Transverse colon (tissue), 4 donors: Measurements from ENCODE around the gene PVALEF. TPM values are rescaled to one million over a fixed set of nuclear protein-coding genes. Genes with fewer than 3 reads are reported as not detected.

Experiments used
- DNase-seq: peaks from one replicate; pipeline ENCODE4 v3.0.0-alpha.2; 2019
- H3K27ac ChIP-seq, 4 donors: fragments of 200-600 bp; sonication (generic); 2 replicates each; pipeline ENCODE4 v1.5.1; 2016 to 2018; ENCODE audit warnings: inconsistent platforms in 4 of 4
- H3K27me3 ChIP-seq: fragments of 200-600 bp; sonication (generic); 2 replicates; pipeline ENCODE4 v1.5.1; 2017; ENCODE audit warnings: inconsistent platforms
- H3K36me3 ChIP-seq, 4 donors: fragments of 200-600 bp; sonication (generic); 2 replicates each; pipeline ENCODE4 v1.5.1; 2017 to 2019; ENCODE audit warnings: inconsistent platforms in 4 of 4
- H3K4me1 ChIP-seq, 4 donors: fragments of 200-600 bp; sonication (generic); 2 replicates each; pipeline ENCODE4 v1.5.1; 2017 to 2020; ENCODE audit warnings: inconsistent platforms in 4 of 4
- H3K4me3 ChIP-seq, 4 donors: fragments of 200-600 bp; sonication (generic); 1 replicate in 1 of 4; 2 replicates in 3 of 4; pipeline versions ENCODE4 v1.5.1 to v1.6.1; 2017 to 2019; ENCODE audit warnings: inconsistent platforms in 4 of 4
- H3K9me3 ChIP-seq, 2 donors: fragments of 200-600 bp; sonication (generic); 2 replicates each; pipeline ENCODE4 v1.5.1; 2017 to 2019; ENCODE audit warnings: inconsistent platforms in 2 of 2
- CTCF ChIP-seq, 5 experiments: fragments of 200-600 bp in 3 of 5; fragments of 450-650 bp in 2 of 5; sonication (generic) in 3 of 5; IDR thresholded peaks; 1 replicate in 2 of 5; 2 replicates in 3 of 5; pipeline ENCODE4 v1.5.1; 2016 to 2017; ENCODE audit warnings: antibody characterized with exemption in 5 of 5, inconsistent platforms in 3 of 5, mild to moderate bottlenecking in 2 of 5, moderate library complexity in 1 of 5
- EP300 ChIP-seq: sonication (generic); formaldehyde crosslinking; IDR thresholded peaks from one replicate; pipeline ENCODE4 v1.6.1; 2017; ENCODE audit warnings: antibody characterized with exemption, low read depth
- POLR2A ChIP-seq: fragments of 450-650 bp; IDR thresholded peaks from one replicate; pipeline ENCODE4 v1.6.1; 2016; ENCODE audit warnings: antibody characterized with exemption, mild to moderate bottlenecking, moderate library complexity
- POLR2AphosphoS5 ChIP-seq, 3 donors: sonication (generic); formaldehyde crosslinking; IDR thresholded peaks; one replicate each; pipeline ENCODE4 v1.6.1; 2016; ENCODE audit warnings: antibody characterized with exemption in 3 of 3
- WGBS, 2 donors: methylation state at CpG; one replicate each; pipeline ENCODE4 v1.1.5; 2018; ENCODE audit warnings: low coverage in 1 of 2; 5-methylcytosine and 5-hydroxymethylcytosine counted together
- in situ Hi-C, 4 donors: fragments of 200-750 bp; cut with MboI; loops; one replicate each; pipeline versions ENCODE4 v1.15.0 to v1.15.1; 2017; ENCODE audit warnings: low sequenced_read_pairs in 3 of 4, low pct_ligation_motif_present in 1 of 4, low pct_unique_long_range_greater_than_20kb in 1 of 4
- intact Hi-C: fragments of 100-400 bp; cut with DNase I; formaldehyde crosslinking; loops from one replicate; pipeline ENCODE4 v1.15.1; 2023; ENCODE audit warnings: low total_unique reads
- total RNA-seq, 4 donors: library from RNA; depleted of rRNA; stranded (reverse); fragments of >200 nt; gene quantifications; one replicate each; pipeline ENCODE4 v1.1.0, GENCODE V29; 2016

The PVALEF gene
- total RNA-seq, 4 donors from 2014 or later, result not detected

- TF ChIP-seq EP300 (no peak), CTCF (IDR thresholded peaks at IDR 0.05) (no peak), POLR2AphosphoS5 (IDR thresholded peaks at IDR 0.05) (no peak), POLR2A (no peak)
- DNase-seq, result no peak
- H3K9me3 ChIP-seq, result no peaks in the 10 kb centered on the region
- no peaks in the 10 kb centered on the region for H3K27me3 ChIP-seq
- WGBS, 2 donors, result 94 to 98% methylated on average over 7 to 9 of the region's 11 CpGs
- no peak overlapping the region for H3K4me3 ChIP-seq
- no peaks in the 10 kb centered on the region for H3K36me3 ChIP-seq
- intact Hi-C loops, result no loop called here
- in situ Hi-C loops, result no loop called here
- H3K27ac ChIP-seq, result no peak overlapping the region
- peaks cover 9 to 23% (median 21%) of the 10 kb centered on the region in 4 donors for H3K4me1 ChIP-seq
Measured at GRCh38 chr17:81218991-81219390, 53.7 kb downstream of the PVALEF start.

- in situ Hi-C loops (no loop called here), intact Hi-C loops (no loop called here)
- Histone ChIP-seq H3K4me3 (no peak overlapping the region), H3K9me3 (no peaks in the 10 kb centered on the region), H3K27me3 (no peaks in the 10 kb centered on the region), H3K27ac (no peak overlapping the region), H3K4me1 (peaks cover 9 to 23% (median 21%) of the 10 kb centered on the region in 4 donors), H3K36me3 (no peaks in the 10 kb centered on the region)
- 91 to 92% methylated on average over 2 to 24 of the region's 24 CpGs for WGBS, 2 donors
- no peak for DNase-seq
- TF ChIP-seq EP300 (no peak), POLR2AphosphoS5 (IDR thresholded peaks at IDR 0.05) (no peak), POLR2A (no peak), CTCF (IDR thresholded peaks at IDR 0.05) (no peak)
Measured at GRCh38 chr17:81219476-81220180, 54.3 kb downstream of the PVALEF start.

GRCh38 chr17:81221371-81221841 is 56.1 kb downstream of the PVALEF start:
- no peak for DNase-seq
- Histone ChIP-seq H3K27me3 (no peaks in the 10 kb centered on the region), H3K4me3 (peak overlapping the region in 1 of 4 donors; percentile 78), H3K27ac (no peak overlapping the region), H3K9me3 (no peaks in the 10 kb centered on the region), H3K4me1 (peaks cover 9 to 23% (median 21%) of the 10 kb centered on the region in 4 donors), H3K36me3 (no peaks in the 10 kb centered on the region)
- TF ChIP-seq CTCF (IDR thresholded peaks at IDR 0.05) (no peak), POLR2A (no peak), EP300 (no peak), POLR2AphosphoS5 (IDR thresholded peaks at IDR 0.05) (no peak)
- intact Hi-C loops, result no loop called here
- 75% methylated on average over 11 of the region's 11 CpGs; no CpG with 5 or more reads in 1 of the 2 donors for WGBS, 2 donors
- in situ Hi-C loops, result no loop called here

DNA sequence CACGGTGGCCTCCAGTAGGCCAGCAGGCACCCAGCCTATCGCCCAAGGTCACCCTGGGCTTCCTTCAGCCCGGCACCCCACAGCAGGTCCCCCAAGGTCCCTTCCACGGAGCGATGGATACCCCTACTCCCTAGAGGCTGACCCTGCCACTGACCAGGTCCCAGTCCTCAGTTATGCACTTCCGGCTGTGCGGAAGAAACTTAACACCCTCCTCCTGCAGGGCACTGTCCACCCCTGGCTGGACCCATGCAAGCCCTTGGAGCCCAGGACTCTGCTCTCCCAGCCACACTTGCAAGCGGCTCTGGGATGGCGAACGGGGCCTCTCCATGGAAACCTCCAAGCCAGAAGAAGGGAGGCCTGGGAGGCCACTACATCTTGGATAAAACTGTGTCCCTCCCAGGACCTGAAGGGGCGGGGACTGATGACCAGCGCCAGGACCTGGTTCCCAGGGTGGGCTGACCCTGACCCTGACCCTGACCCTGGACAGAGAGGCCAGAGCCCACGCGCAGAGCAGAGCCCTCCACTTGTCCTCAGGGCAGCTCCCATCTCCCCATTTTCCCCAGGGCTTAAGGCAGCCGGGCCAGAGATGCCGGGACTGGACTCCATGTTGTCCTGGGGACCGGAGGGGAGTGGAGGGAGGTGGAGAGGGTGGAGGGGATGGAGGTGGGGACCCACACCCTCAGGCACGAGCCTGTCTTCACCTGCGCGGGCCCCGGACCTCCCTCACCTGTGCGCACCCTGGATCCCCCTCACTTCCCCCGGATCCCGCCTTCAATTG is 56.7 kb downstream of the PVALEF start:
- TF ChIP-seq EP300 (no peak), CTCF (IDR thresholded peaks at IDR 0.05) (no peak), POLR2A (no peak), POLR2AphosphoS5 (IDR thresholded peaks at IDR 0.05) (no peak)
- in situ Hi-C loops, result no loop called here
- intact Hi-C loops, result no loop called here

More for the DNA sequence above, 56.7 kb downstream of the PVALEF start:
- DNase-seq, result no peak
- H3K36me3 ChIP-seq, result no peaks in the 10 kb centered on the region
- H3K27ac ChIP-seq, result peak overlapping the region in 3 of 4 donors; percentile 48 to 75 (median 56)
- peak overlapping the region; percentile 60 to 91 (median 72) for H3K4me3 ChIP-seq
- H3K27me3 ChIP-seq, result no peaks in the 10 kb centered on the region
- H3K4me1 ChIP-seq, result peaks cover 9 to 23% (median 21%) of the 10 kb centered on the region in 4 donors
- H3K9me3 ChIP-seq, result no peaks in the 10 kb centered on the region
- 18% methylated on average over 23 of the region's 24 CpGs; no CpG with 5 or more reads in 1 of the 2 donors for WGBS, 2 donors
